Kidney capillary endothelial cell (primary cell): ENCODE measurements around the gene KASH5.

ENCODE experiments used
- DNase-seq: peaks from one replicate; pipeline ENCODE4 v3.0.0-alpha.2; 2018; ENCODE audit warnings: low spot score

Gene KASH5

DNA sequence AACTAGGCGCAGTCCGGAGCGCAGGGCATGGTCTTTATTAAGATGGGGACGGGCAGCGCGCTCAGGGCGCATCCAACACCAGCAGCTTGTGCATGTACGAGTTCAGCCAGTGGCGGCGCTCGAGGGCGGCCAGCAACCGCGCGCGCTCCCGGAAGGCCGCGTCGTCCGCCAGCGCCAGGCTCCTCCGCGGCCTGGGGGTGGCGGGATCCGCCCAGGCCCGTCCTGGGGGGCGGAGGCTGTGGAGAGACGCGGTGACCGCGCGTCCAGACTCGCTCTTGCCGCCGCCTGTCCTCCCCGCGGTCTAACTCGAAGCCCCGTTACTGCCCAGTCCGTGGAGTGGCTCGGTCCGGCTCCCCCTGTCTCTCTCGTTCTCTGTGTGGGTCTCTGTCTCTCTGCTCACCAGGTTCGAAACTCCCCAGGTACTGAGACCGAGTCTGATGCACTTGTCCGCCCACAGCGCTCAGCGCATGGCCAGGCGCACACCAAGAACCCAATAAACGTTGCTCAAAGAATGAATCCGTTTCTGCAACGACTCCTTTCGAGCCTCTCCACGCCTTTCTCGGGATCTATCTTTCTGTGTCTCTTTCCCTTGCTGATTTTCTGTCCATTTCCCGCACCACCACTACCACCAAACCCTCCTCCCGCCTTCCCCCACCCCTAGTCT is 34.5 kb downstream of the KASH5 start:
- no peak for DNase-seq

DNA sequence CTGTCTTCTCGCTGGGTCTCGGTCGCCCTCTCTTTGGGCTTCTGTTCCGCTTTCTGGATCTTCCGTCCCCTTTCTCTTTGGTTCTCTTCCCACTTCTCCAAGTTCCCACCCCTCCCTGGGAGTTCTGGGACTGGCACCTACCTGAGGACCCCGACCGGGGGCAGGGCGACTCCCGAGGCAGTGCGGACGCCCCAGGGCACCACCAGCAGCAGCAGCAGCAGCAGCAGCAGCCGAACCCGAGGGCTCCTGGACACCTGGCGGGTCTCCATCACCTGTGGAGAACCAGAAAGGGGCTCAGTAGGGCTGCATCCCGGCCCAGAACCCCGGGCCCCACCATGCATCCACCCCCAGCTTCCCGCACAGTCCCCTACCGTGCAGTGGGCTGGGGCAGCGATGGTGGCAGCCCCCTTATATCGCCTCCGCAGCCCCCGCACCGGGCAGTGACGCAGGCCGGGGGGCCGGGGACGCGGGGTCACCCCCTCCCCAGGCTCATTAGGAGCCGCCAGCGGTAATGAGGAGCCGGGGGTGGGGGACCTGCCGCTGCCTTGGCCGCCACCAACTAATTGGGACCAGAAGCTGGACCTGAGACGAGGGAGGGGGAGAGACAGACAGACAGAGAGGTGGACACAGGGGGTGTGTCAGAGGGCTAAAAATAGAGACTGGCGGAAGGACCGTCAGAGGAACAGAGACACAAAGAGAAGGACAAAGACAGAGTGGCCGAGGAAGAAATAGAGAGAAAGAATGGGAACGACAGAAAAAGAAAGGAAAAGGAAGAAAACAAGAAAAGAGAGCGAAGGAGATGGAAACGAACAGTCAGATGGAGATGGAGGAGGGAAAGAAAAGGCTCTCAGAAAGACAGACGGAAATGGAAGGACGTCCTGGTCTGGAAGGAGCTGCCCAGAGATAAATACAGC is 35.3 kb downstream of the KASH5 start, which contains the start of gene PTH2:
TSS of gene PTH2 (minus strand) at position 371 of the 914 bp plus-strand sequence. CDS start at position 269, 102 bp downstream.
- no peak for DNase-seq

DNA sequence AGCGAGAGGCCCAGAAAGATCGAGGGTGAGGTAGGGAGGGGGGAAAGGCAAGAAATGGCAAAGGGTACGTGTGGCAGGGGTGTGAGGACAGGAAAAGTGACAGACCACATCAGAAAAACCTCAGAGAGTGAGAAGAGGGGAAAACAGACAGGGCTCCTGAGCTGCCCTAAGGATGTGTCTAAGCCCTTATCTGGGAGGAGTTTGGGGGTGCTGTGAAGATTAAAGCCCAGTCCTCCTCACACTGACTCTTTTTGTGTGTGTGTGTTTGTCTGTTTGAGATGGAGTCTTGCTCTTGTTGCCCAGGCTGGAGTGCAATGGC is 35.9 kb downstream of the KASH5 start:
- DNase-seq = no peak

DNA sequence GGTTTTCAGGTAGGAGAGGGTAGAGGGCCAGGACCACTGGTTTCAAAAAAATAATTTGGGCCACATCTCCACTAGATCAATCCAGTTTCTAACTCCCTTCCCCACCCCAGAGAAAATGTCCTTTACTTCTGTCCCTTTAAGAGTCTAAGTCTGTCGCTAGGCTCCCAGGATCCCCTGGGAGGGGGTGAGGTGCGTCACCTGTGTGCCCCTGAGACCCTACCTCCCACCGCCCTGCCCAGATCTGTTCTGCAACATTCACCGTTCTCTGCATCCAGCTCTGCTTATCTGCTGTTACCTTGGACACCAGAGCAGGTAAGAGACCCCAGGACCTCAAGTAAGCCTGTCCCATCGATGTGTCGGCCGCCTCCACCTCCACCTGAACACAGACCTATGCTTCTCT is 37.1 kb downstream of the KASH5 start, which contains the start of gene GFY:
TSS of gene GFY (plus strand) at position 211 of the 400 bp plus-strand sequence. CDS start 1,043 bp downstream, outside the sequence.
- no peak for DNase-seq

DNA sequence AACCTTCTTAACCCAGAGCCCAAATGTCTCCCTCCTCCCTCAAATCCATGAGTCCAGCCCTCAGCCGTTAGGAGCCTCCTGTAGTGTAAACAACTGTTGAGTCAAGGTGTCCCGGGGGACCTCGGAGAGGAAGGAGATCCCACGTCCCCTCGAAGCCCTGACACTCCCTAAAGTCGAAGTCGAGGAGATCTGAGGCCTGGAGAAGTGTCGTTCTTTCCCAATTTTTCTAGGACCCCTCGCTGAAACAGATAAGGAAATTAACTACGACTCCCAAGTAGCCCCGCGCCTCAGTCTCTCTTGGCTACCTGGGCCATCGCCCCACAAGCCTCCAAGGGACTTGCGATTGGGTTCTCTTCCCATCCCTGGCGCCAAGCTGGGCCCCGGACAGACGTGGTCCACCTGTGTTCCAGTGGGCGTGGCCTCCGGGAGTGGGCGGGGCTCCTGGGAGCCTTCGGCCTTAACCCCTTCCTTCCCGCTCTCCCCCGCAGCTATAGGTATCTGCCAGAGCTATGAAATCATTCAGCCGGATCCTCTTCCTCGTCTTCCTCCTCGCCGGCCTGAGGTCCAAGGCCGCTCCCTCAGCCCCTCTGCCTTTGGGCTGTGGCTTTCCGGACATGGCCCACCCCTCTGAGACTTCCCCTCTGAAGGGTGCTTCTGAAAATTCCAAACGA is 38.0 kb downstream of the KASH5 start:
- no peak for DNase-seq

DNA sequence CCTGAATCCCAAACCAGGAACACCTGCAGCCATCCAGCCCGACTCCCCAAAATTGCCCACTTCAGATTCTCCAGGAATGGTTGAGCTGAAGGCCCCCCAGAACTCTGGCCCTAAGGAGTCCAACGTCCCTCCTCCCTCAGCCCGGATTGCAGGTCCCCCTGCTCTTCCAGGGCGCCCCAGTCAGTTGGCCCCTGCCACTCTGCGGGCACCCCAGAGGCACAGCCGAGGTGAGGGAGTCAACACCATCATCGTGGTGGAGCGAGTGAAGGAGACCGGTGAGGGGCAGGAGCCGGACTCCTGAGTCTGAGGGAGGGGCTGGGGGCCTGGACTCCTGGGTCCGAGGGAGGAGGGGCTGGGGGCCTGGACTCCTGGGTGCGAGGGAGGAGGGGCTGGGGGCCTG is 39.3 kb downstream of the KASH5 start:
- DNase-seq = no peak

DNA sequence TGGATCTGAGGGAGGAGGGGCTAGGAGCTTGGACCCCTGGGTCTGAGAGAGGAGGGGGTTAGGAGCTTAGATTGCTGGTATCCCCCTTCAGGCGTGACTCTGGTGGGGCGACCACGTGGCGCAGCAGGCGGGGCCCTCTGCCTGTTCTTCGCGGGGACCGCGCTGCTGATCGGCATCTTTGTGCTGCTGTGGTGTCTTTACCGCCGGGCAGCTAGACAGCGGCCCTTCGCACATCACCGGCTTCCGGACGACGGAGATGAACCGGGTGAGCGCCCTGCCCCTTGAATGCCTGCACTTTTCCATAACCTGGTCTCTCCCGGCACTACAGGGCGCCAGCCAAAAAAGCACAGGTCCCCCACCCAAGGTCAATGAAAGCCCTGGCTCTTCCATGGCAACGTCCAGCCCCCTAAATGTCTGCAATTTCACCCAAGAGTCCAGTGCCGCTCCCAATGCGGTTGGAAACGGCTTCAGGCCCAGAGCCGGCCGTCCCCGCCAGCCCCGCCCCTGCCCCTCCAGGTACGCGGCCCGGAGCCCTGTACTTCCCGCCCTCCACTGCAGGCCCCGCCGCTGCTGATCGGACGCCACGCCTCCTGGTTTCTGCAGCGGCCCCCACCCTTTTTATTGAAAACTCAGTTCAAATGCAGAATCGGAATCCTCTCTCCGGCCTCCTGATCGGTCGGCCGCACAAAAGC is 40.0 kb downstream of the KASH5 start:
- no peak for DNase-seq

DNA sequence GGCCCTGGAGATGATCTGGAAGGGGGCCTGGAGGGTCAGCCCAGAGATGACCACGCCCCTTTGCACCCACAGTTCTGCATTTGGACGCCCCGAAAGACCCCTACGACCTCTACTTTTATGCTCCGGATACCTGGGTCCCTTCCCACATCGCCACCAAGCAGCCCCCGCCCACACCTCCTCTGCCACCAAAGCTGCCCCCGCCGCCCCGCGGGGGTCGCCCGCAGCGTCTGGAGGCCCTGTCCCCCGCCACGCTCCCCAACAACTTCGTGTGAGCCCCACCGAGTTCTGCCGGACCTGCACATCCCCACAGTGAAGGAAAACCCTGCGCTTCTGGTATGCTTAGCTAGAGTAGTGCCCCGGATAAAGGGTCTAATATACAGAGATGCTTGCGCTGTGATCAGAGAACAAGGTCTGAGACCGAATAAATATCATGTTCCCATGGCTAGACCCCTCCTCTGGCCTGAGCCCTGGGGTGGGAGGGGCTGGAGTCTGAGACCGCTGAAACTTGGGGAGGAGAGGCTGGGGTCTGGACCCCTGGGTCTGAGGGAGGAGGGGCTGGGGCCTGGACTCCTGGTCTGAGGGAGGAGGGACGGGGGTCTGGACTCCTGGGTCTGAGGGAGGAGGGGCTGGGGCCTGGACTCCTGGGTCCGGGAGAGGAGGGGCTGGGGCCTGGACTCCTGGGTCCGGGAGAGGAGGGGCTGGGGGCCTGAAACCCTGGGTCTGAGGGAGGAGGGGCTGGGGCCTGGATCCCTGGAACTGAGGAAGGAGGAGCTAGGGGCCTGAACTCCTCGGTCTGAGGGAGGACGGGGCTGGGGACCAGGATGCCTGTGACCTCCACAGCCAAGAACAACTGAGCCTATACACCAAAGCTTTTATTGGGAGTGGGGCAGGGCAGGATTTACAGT is 40.8 kb downstream of the KASH5 start:
- DNase-seq = no peak

DNA sequence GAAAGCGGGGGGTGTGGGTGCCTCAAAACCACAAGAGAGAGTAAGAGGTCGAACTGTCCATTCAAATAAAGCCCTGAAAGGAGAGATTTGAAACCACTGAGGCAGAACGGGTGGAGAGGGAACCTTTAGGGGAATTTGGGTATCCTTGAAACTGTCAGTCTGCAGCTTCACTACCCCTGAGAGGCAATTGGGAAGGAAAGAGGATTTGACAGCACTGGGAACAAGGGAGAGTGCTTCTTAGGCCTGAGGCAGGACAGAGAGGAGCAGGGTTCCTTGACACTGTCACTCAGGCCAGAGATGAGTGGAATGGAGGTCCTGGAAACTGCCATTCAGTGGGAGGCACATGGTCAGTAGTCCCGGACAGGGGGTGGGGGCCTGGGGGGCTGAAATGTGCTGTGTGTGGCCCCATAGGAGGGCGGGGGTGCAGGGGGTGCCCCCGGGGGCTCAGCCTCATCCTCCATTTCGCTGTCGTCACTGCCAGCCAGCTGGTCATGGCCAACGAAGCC is 42.2 kb downstream of the KASH5 start:
- DNase-seq = no peak

DNA sequence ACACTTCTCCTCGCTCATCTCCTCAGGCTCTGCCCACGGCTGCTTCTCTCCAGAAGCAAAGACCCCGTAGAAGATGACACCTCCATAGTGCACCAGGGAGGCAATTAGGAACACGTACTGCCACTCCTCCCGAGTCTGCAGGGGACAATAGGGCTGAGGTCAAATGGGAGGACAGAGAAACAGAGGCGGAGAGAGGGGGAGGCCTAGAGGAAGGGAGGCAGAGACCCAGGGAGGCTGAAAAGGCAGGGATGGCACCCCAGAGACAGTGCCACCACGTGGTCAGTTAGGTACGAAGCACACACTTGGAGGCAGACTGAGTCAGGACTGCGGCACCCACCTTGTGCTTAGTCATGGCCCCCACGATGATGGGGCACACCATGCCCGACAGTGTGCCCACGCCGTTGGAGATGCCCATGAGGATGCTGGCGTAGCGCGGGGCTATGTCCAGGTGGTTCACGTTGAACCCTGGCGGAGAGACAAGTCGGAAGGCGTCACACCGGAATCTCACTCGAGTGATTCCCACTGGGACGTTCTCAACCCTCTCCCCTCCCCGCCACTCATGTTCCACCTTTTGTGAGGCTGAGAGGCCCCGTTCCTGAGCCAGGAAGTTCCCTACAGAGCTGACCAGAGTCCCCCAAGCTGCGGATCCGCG is 42.8 kb downstream of the KASH5 start:
- no peak for DNase-seq

DNA sequence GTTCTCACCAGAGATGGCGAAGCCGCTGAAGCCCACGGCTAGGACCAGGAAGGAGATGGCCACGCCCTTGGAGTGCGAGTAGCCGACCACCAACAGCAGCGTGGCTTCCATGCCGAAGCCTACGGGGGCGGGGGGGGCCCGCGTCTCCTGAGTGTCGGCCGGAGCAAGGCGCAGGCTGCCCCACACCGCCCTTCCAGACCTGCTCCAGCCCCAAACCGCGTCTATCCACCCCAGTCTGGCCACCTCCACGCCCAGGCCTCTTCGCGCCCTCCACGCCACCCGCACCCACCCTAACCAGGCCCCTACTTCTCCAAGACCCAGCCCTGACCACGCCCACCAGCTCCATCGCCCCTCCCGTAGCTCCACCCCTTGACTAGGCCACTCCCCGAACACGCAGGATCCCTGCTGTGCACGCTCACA is 43.3 kb downstream of the KASH5 start:
- DNase-seq = no peak

DNA sequence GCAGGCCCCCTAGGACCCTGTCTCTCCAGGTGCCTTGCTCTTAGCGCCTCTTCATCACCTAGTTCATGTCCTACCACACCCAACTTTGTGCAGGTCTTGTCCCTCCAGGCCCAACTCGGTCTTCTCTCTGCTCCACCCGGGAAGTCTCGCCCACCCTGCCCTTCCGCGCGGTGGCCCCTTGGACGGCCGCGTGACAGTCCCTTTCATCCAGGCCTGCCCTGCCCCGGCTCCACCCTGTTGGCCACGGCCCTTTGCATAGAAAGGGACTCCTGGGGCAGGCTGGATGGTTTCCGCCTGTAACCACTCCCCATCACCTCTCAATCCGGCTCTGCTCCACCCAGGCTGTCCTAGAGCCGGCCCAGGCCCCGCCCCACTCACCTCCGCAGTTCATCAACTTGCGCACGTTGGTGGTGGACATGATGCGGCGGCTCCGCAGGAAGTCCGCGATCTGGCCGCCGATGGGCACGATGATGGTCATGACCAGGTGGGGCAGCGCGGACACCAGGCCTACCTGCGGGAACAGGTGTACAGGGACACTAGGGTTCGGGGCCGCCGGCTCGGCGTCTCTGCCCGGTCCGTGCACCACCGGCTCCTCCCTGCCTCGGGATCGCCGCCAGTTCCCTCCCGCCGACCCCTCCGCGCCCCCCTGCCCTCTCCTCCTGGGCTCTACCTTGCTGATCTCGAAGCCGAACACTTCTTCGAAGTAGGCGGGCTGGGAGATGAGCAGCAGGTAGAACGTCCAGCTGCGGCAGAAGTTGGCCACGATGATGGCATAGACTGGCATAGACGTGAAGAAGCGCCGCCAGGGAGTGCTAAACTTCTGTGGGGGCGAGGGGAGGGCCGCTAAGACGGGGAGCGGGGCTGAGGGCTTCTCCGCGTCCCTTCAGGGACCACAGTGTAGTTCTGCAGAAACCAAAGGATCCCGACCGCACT is 44.4 kb downstream of the KASH5 start:
- DNase-seq = no peak

DNA sequence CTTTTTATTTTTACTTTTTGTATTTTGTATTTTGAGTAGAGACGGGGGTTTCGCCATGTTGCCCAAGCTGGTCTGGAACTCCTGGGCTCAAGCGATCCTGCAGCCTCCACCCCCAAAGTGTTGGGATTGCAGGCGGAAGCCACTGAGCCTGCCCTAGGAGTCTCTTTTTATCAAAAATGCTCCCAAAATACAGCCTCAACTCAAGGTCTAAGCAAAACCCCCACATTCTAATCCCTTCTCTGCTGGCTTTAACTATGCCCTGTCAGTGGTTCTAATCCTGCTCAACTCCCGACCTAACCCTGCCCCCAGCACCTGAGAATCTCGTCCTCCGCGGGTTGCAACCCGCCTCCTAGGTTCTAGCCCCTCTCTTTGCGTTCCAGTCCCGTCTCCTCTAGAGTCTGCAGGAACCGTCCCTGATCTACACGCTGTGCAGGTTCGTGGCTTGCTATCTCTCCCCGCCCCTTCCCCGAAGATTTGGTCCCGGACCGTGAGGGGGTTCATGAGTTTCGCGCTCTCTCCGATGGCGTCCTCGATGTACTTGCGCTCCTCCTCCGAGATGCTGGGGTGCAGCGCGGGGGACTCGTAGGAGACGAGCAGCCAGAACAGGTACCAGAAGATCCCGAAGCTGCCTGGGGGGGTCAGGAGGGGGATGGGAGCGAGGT is 45.3 kb downstream of the KASH5 start:
- DNase-seq = no peak

DNA sequence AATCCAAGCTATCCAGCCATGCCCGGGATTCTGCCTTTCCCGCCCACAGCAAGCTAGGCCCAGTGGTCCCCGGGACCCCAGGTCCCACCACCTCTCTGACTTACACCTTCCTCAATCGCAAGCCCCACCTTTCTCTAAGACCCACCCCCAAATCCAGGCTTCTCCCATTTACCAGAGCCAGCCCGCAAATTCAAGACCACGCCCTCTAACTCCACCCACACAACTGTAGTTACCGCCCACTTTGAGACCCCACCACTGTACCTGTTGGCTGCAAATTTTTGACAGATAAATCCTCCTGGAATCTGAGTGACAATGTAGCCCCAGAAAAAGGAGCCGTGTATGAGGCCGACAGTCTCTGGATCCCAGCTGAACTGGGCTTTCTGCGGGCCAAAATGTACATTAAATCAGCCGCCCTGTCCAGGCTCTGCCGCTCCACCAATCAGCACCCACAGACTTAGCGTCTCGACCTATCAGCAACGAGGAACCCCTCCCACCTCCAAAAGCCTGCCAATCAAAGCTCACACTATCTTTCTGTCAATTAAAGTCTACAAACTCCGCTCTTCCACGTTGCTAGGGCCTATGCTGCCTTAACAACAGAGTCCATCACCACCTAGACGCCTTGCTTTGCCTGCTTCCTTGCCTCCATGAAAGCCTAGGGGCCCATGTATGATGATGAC is 47.0 kb downstream of the KASH5 start:
- no peak for DNase-seq

DNA sequence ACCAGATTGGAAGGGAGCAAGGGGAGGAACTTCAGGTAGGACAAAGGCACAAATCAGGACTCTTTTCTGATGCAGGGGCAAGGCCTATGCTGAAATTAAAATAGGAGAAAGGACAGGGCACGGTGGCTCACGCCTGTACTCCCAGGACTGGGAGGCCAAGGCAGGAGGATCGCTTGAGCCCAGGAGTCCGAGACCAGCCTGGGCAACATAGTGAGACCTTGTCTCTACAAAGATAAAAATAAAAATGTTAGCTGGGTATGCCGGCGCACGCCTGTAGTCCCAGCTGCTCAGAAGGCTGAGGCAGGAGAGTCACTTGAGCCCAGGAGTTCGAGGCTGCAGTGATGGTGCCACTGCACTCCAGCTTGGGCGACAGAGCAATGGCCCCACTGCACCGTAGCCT is 47.6 kb downstream of the KASH5 start:
- DNase-seq = no peak

DNA sequence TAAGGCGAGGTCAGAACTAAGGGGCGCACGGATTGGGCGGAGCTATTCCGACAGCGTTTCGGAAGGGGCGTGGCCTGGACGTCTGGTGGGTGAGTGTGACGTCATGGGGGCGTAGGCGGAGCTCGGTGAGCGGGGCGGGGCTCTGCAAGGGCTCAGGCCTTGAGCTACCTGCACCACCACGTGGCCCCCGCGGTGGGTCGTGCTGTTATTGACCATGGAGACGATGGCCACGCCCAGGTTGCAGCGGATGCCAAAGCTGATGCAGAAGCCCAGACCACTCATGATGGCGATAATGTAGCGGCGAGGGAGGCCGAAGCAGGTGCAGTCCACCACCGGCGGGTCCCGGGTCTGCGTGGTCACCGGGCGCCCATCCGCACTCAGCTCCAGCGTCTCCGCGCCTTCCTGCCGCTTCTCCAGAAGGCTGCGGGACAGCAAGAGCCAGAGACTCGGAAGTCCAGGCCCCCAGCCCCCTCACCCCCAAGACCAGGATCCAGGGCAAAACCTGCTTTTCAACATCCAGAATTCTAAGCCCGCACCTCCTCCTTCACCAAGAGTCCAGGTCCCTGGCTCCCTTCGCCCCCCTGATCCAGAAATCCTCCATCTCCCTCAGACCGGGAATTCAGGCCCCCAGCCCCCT is 48.5 kb downstream of the KASH5 start:
- no peak for DNase-seq

DNA sequence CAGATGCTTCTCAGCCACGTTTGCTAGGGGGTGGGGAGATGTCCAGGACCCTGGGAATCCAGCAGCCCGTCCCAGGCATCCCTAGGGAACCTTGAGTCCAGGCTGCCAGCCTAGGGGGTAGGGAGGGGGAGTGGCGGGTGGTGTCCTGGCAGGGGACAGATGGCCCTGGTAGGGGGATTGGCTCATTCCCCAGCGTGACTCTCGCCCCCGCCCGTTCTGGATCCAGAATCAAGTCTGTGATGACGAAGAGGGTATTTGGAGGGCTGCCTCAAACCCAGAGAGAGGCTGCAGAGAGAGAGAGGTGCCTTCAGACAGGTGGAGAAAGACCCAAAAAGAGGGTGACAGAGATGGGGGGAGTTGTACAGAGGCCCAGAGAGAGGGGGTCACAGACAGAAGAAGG is 49.2 kb downstream of the KASH5 start:
- no peak for DNase-seq

DNA sequence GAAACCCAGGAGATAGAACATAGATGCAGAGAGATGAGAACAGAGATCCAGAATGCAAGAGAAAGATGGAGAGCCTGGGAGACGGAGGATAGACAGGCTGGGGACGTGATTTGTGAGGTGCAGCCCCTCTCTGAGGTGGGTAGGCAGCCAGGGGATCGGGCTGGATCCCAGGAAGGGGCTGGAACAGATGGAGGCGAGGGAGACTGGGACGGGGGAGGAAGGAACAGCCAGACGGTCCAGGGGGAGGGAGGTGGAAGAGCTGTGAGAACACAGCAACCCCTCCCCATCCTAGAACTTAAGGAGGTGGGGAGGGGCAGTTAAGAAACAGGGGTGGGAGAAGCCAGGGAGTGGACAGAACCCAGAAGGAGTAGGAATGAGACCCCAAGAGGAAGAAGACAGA is 50.2 kb downstream of the KASH5 start:
- DNase-seq = no peak
